ENCODE results near the gene CLNK.

DNA sequence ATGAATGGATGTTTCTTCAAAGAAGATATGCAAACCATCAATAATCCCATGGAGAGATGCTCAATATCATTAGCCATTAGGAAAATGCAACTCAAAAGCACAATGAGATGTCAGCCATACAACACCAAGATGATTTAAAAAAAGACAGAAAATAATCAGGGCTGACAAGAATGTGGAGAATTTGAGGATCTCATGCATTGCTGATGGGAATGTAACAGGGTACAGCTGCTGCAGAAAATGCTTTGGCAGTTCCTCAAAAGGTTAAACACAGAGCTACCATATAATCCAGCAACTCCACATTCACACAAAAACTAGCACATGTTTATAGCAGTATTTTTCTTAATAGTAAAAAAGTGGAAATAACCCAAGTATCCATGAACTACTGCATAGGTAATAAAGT is 116.8 kb downstream of the CLNK start:
- TF ChIP-seq, protein P1, sequence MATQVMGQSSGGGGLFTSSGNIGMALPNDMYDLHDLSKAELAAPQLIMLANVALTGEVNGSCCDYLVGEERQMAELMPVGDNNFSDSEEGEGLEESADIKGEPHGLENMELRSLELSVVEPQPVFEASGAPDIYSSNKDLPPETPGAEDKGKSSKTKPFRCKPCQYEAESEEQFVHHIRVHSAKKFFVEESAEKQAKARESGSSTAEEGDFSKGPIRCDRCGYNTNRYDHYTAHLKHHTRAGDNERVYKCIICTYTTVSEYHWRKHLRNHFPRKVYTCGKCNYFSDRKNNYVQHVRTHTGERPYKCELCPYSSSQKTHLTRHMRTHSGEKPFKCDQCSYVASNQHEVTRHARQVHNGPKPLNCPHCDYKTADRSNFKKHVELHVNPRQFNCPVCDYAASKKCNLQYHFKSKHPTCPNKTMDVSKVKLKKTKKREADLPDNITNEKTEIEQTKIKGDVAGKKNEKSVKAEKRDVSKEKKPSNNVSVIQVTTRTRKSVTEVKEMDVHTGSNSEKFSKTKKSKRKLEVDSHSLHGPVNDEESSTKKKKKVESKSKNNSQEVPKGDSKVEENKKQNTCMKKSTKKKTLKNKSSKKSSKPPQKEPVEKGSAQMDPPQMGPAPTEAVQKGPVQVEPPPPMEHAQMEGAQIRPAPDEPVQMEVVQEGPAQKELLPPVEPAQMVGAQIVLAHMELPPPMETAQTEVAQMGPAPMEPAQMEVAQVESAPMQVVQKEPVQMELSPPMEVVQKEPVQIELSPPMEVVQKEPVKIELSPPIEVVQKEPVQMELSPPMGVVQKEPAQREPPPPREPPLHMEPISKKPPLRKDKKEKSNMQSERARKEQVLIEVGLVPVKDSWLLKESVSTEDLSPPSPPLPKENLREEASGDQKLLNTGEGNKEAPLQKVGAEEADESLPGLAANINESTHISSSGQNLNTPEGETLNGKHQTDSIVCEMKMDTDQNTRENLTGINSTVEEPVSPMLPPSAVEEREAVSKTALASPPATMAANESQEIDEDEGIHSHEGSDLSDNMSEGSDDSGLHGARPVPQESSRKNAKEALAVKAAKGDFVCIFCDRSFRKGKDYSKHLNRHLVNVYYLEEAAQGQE (IDR thresholded peaks at IDR 0.05; ENCODE audit: insufficient read depth in 1 of 2, low read depth in 2 of 2, low read length in 2 of 2): no peak
- TF ChIP-seq POLR2AphosphoS5 (IDR thresholded peaks at IDR 0.05; ENCODE audit: low read depth, low read length): no peak
- TF ChIP-seq TAF1 (IDR thresholded peaks at IDR 0.05; ENCODE audit: borderline replicate concordance, insufficient read depth, low read length): no peak

Measured in PFSK-1 (cell line).